GM12878 (cell line): ENCODE data around the gene ZCCHC3. TPM values are rescaled to one million over a fixed set of nuclear protein-coding genes. Genes with fewer than 3 reads are reported as not detected.
A peak's percentile ranks its signal among the peaks of the same experiment; 100 is the strongest.

Experiments used
- ATAC-seq: fragments of 200-7000 bp; cut with Tn5 transposase; 3 replicates; pipeline ENCODE4 v1.9.1; 2020; ENCODE audit warnings: mild to moderate bottlenecking, moderate library complexity
- BruUV-seq: library from RNA; stranded (reverse); fragments of 400-500 nt; replicated peaks from 2 replicates; lab custom pipeline; 2021; lab: Mats Ljungman, UMichigan
- CTCF ChIA-PET: fragments of 300-600 bp; sonication (Branson Sonifier 250); formaldehyde crosslinking; extraction: SDS; loops from one replicate; lab custom pipeline; 2021; ENCODE audit warnings: inconsistent platforms; lab: Yijun Ruan, JAX
- POLR2A ChIA-PET: fragments of 350-600 bp; formaldehyde crosslinking; extraction: SDS; loops from one replicate; lab custom pipeline; 2021; ENCODE audit warnings: inconsistent platforms; lab: Charles Lee
- RAD21 ChIA-PET: fragments of 300-600 bp; sonication (Branson Sonifier 250); formaldehyde crosslinking; loops from one replicate; lab custom pipeline; 2023; ENCODE audit warnings: antibody characterized with exemption; ENCODE audit not compliant: unreplicated experiment; lab: Charles Lee
- SMC1A ChIA-PET: fragments of 300-600 bp; sonication (Branson Sonifier 250); formaldehyde crosslinking; loops from one replicate; lab custom pipeline; 2023; ENCODE audit not compliant: unreplicated experiment, uncharacterized antibody; lab: Charles Lee
- DNase-seq: peaks from one replicate; pipeline ENCODE4 v3.0.0-alpha.2; 2011; ENCODE audit warnings: low read depth, low spot score
- FAIRE-seq: peaks from 3 replicates; lab custom pipeline; 2011; peaks lifted over from hg19 to GRCh38; lab: Jason Lieb, UNC
- H2AFZ ChIP-seq: 2 replicates; pipeline ENCODE4 v1.6.0; 2011; ENCODE audit warnings: low read depth, low read length, control low read depth; ENCODE audit not compliant: control insufficient read depth
- H3K27ac ChIP-seq: 2 replicates; pipeline ENCODE4 v1.5.1; 2011; ENCODE audit warnings: control low read depth; ENCODE audit not compliant: control insufficient read depth, insufficient read depth
- H3K27me3 ChIP-seq, 2 experiments: replicated peaks in 1 of 2; 2 replicates each; pipeline versions ENCODE4 v1.6.0 to v1.6.1; 2011; ENCODE audit warnings: low read length in 1 of 2; ENCODE audit not compliant: control insufficient read depth in 2 of 2, insufficient read depth in 2 of 2
- H3K36me3 ChIP-seq, 2 experiments: 2 replicates each; pipeline ENCODE4 v1.5.1; 2011; ENCODE audit warnings: low read length in 1 of 2; ENCODE audit not compliant: control insufficient read depth in 2 of 2, insufficient read depth in 2 of 2
- H3K4me1 ChIP-seq: 2 replicates; pipeline ENCODE4 v1.6.1; 2011; ENCODE audit warnings: mild to moderate bottlenecking, low read length, moderate library complexity, mixed read lengths; ENCODE audit not compliant: control insufficient read depth, insufficient read depth
- H3K4me2 ChIP-seq: 2 replicates; pipeline ENCODE4 v1.6.0; 2011; ENCODE audit warnings: control low read depth; ENCODE audit not compliant: control insufficient read depth, insufficient read depth
- H3K4me3 ChIP-seq: fragments of 200-600 bp; sonication (generic); 2 replicates; pipeline ENCODE4 v1.5.1; 2016
- H3K79me2 ChIP-seq: 2 replicates; pipeline ENCODE4 v1.6.0; 2011; ENCODE audit warnings: low read length; ENCODE audit not compliant: control insufficient read depth, insufficient read depth
- H3K9ac ChIP-seq: 2 replicates; pipeline ENCODE4 v1.8.0; 2011; ENCODE audit warnings: low read length, control low read depth, mixed read lengths; ENCODE audit not compliant: control insufficient read depth, insufficient read depth
- H3K9me3 ChIP-seq: replicated peaks from 3 replicates; pipeline ENCODE4 v1.5.1; 2011; ENCODE audit warnings: mild to moderate bottlenecking, low read length; ENCODE audit not compliant: control insufficient read depth, insufficient read depth
- H4K20me1 ChIP-seq: 2 replicates; pipeline ENCODE4 v1.6.0; 2011; ENCODE audit not compliant: control insufficient read depth, insufficient read depth
- ATF2 ChIP-seq: IDR thresholded peaks from 2 replicates; pipeline ENCODE4 v1.6.1; 2012; ENCODE audit warnings: low read length, inconsistent platforms
- CBFB ChIP-seq: IDR thresholded peaks from 2 replicates; pipeline ENCODE4 v1.6.1; 2016; ENCODE audit warnings: antibody characterized with exemption, low read depth
- CEBPB ChIP-seq, 2 experiments: fragments of 150-350 bp in 1 of 2; IDR thresholded peaks; 2 replicates each; pipeline ENCODE4 v1.6.1; 2012 to 2014; ENCODE audit warnings: low read depth in 2 of 2, low read length in 2 of 2, borderline replicate concordance in 1 of 2, inconsistent platforms in 1 of 2
- EP300 ChIP-seq, 2 experiments: fragments of 150-350 bp in 1 of 2; IDR thresholded peaks; 2 replicates each; pipeline ENCODE4 v1.6.1; 2011 to 2012; ENCODE audit warnings: low read depth in 2 of 2, low read length in 2 of 2, borderline replicate concordance in 1 of 2, improper control_type of control experiment in 1 of 2, inconsistent platforms in 1 of 2; ENCODE audit not compliant: control insufficient read depth in 1 of 2
- HCFC1 ChIP-seq: fragments of 150-350 bp; IDR thresholded peaks from 2 replicates; pipeline ENCODE4 v1.6.1; 2014; ENCODE audit warnings: low read length
- HSF1 ChIP-seq: fragments of 150-350 bp; IDR thresholded peaks from 2 replicates; pipeline ENCODE4 v1.6.1; 2014; ENCODE audit warnings: mild to moderate bottlenecking, low read depth, low read length
- IKZF2 ChIP-seq, 2 experiments: fragments of 450-650 bp; IDR thresholded peaks; 2 replicates each; pipeline ENCODE4 v1.6.1; 2017; ENCODE audit warnings: mild to moderate bottlenecking in 2 of 2, moderate library complexity in 2 of 2
- IRF3 ChIP-seq: fragments of 450-650 bp; IDR thresholded peaks from 2 replicates; pipeline ENCODE4 v1.6.1; 2014; ENCODE audit warnings: mild to moderate bottlenecking
- NFIC ChIP-seq: IDR thresholded peaks from 2 replicates; pipeline ENCODE4 v1.6.1; 2012; ENCODE audit warnings: low read depth, mild to moderate bottlenecking, inconsistent platforms, low read length, moderate library complexity
- RAD21 ChIP-seq: IDR thresholded peaks from 2 replicates; pipeline ENCODE4 v1.6.1; 2011; ENCODE audit warnings: mild to moderate bottlenecking, low read depth, low read length, moderate library complexity; ENCODE audit not compliant: insufficient read depth
- RUNX3 ChIP-seq: IDR thresholded peaks from 2 replicates; pipeline ENCODE4 v1.6.1; 2012; ENCODE audit warnings: low read length, inconsistent platforms
- TAF1 ChIP-seq: IDR thresholded peaks from 2 replicates; pipeline ENCODE4 v1.6.1; 2011; ENCODE audit warnings: mild to moderate bottlenecking, low read depth, low read length, borderline replicate concordance
- TARDBP ChIP-seq: IDR thresholded peaks from 2 replicates; pipeline ENCODE4 v1.6.1; 2016; ENCODE audit warnings: borderline replicate concordance
- YY1 ChIP-seq: IDR thresholded peaks from 2 replicates; pipeline ENCODE4 v1.6.1; 2011; ENCODE audit warnings: low read depth, mild to moderate bottlenecking, low read length
- WGBS: methylation state at CpG from one replicate; pipeline ENCODE4 v1.1.6; 2016; ENCODE audit warnings: low lambda C conversion rate; ENCODE audit not compliant: insufficient replicate concordance, insufficient coverage; ENCODE audit errors: missing lambda C conversion rate; 5-methylcytosine and 5-hydroxymethylcytosine counted together
- in situ Hi-C: fragments of 300-500 bp; cut with MboI; formaldehyde crosslinking; loops from 9 replicates; pipeline ENCODE4 v1.14.3; 2018; ENCODE audit warnings: mixed read lengths
- intact Hi-C: fragments of 100-400 bp; cut with micrococcal nuclease; formaldehyde crosslinking; loops from one replicate; pipeline ENCODE4 v1.14.2; 2022; ENCODE audit not compliant: unreplicated experiment
- polyA plus RNA-seq, 11 experiments: library from polyadenylated mRNA; depleted of rRNA in 4 of 11; unstranded in 6 of 11; stranded (reverse) in 5 of 11; fragments of >200 nt; fragmentation: Nextera tagmentation in 4 of 11; fragmentation: Illumina TruSeq in 1 of 11; extraction: Ambion mirVana in 4 of 11; extraction: Trizol in 1 of 11; gene quantifications; 1 replicate in 1 of 11; 2 replicates in 10 of 11; pipeline versions ENCODE4 v1.2.1 to v1.2.3, GENCODE V29; 2011 to 2016; ENCODE audit warnings: inconsistent platforms in 2 of 11, missing spikeins in 2 of 11, low read depth in 1 of 11
- total RNA-seq, 4 experiments: library from RNA; depleted of rRNA in 3 of 4; stranded (reverse); fragments of >200 nt in 3 of 4; fragmentation: Illumina TruSeq in 1 of 4; extraction: Trizol in 1 of 4; gene quantifications; 2 replicates each; pipeline versions ENCODE4 v1.2.1 to v1.2.3, GENCODE V29; 2013 to 2021

The ZCCHC3 gene
- total and polyA plus RNA-seq, 10 of the 15 experiments (the other 5 are each of a cell fraction or from before 2014, with no cell fraction given) = 5.3 to 36.1 (median 17.2) TPM

- SMC1A ChIA-PET = interaction anchor here (1.8 kb wide), 1 partner anchor 11 kb away, joined by 3 read pairs; no protein-coding TSS in a partner anchor
- Histone ChIP-seq H3K4me1 (peaks cover 6% of the 10 kb centered on the region; the same call in 1 of the 2 replicates), H4K20me1 (no peaks in the 10 kb centered on the region), H3K27me3 (no peaks in the 10 kb centered on the region), H3K4me3 (no peak overlapping the region), H3K9me3 (no peaks in the 10 kb centered on the region), H2AFZ (no peak overlapping the region), H3K27ac (no peak overlapping the region), H3K9ac (no peak overlapping the region), H3K79me2 (no peaks in the 10 kb centered on the region; the same call in 1 of the 2 replicates), H3K4me2 (no peak overlapping the region)
- CTCF ChIA-PET = interaction anchor here (1.0 to 1.9 kb wide), 2 partner anchors 10 to 13 kb away, joined by 4 to 12 read pairs; no protein-coding TSS in a partner anchor
- ATAC-seq = no peak
- RAD21 ChIA-PET = interaction anchor here (0.9 kb wide), 1 partner anchor 11 kb away, joined by 3 read pairs; no protein-coding TSS in a partner anchor
- no TSS peak for BruUV-seq
- FAIRE-seq = no peak
- intact Hi-C loops = no loop called here
- TF ChIP-seq IKZF2 (IDR thresholded peaks at IDR 0.05) = no peak
- peak; percentile 58; the same call in 1 of the 2 replicates for TF ChIP-seq YY1
- TF ChIP-seq, all 136 proteins: peak for 1
- no peaks in the 10 kb centered on the region for H3K36me3 ChIP-seq
- in situ Hi-C loops = no loop called here
- no peak for DNase-seq
- POLR2A ChIA-PET = no interaction called here
- WGBS = 52% methylated on average over 2 of the region's 2 CpGs
Measured at GRCh38 chr20:341682-342081, 44.3 kb downstream of the ZCCHC3 start.

GRCh38 chr20:343107-343506, 45.7 kb downstream of the ZCCHC3 start:
- no TSS peak for BruUV-seq
- no peak for DNase-seq
- ChIA-PET SMC1A (interaction anchor here (1.8 kb wide), 1 partner anchor 12 kb away, joined by 3 read pairs; no protein-coding TSS in a partner anchor), POLR2A (no interaction called here), CTCF (no interaction called here), RAD21 (no interaction called here)
- H3K9ac ChIP-seq = no peak overlapping the region
- H3K27me3 ChIP-seq = no peaks in the 10 kb centered on the region
- in situ Hi-C loops (no loop called here), intact Hi-C loops (no loop called here)
- no peaks in the 10 kb centered on the region for H4K20me1 ChIP-seq
- H3K36me3 ChIP-seq = no peaks in the 10 kb centered on the region
- H3K4me3 ChIP-seq = no peak overlapping the region
- peaks cover 4% of the 10 kb centered on the region; the same call in 1 of the 2 replicates for H3K79me2 ChIP-seq
- no peak overlapping the region for H2AFZ ChIP-seq
- no peak overlapping the region for H3K27ac ChIP-seq
- FAIRE-seq = no peak
- H3K9me3 ChIP-seq = no peaks in the 10 kb centered on the region
- peaks cover 5% of the 10 kb centered on the region; the same call in 1 of the 2 replicates for H3K4me1 ChIP-seq
- H3K4me2 ChIP-seq = no peak overlapping the region
- no peak for ATAC-seq
- no peak for TF ChIP-seq TAF1
- no peak for TF ChIP-seq RUNX3
- no peak for TF ChIP-seq RAD21
- TF ChIP-seq TARDBP = no peak
- no peak for TF ChIP-seq ATF2
- TF ChIP-seq NFIC = no peak
- TF ChIP-seq CEBPB (IDR thresholded peaks at IDR 0.05; ENCODE audit: borderline replicate concordance in 1 of 2, low read depth in 2 of 2, low read length in 2 of 2) = no peak
- TF ChIP-seq IRF3 = no peak
- TF ChIP-seq HCFC1 = no peak
- TF ChIP-seq CBFB = no peak
- no peak for TF ChIP-seq HSF1
- no peak for TF ChIP-seq EP300 (IDR thresholded peaks at IDR 0.05; ENCODE audit: borderline replicate concordance in 1 of 2, control insufficient read depth in 1 of 2, low read depth in 2 of 2, low read length in 2 of 2)
